Aorta (tissue), 5 donors: ENCODE measurements around the gene RBBP6. TPM values are rescaled to one million over a fixed set of nuclear protein-coding genes. Genes with fewer than 3 reads are reported as not detected.

Source experiments
- ATAC-seq: fragments of 200-7000 bp; cut with Tn5 transposase; one replicate; pipeline ENCODE4 v1.9.1; 2022; ENCODE audit warnings: moderate library complexity; ENCODE audit not compliant: low FRiP score
- DNase-seq, 2 donors: peaks; one replicate each; pipeline ENCODE4 v3.0.0-alpha.2; 2020
- H3K27ac ChIP-seq, 2 donors: one replicate each; pipeline ENCODE4 v1.5.1; 2013; ENCODE audit warnings: low read length in 2 of 2, mild to moderate bottlenecking in 2 of 2, moderate library complexity in 2 of 2, control low read depth in 1 of 2, inconsistent platforms in 1 of 2, low read depth in 1 of 2
- H3K27me3 ChIP-seq, 2 donors: one replicate each; pipeline ENCODE4 v1.6.1; 2013; ENCODE audit warnings: control low read depth in 1 of 2, low read length in 1 of 2, mild to moderate bottlenecking in 1 of 2, moderate library complexity in 1 of 2; ENCODE audit not compliant: insufficient read depth in 2 of 2, control insufficient read depth in 1 of 2
- H3K36me3 ChIP-seq, 2 donors: one replicate each; pipeline ENCODE4 v1.6.1; 2013; ENCODE audit warnings: control low read depth in 1 of 2, low read length in 1 of 2, mild to moderate bottlenecking in 1 of 2; ENCODE audit not compliant: insufficient read depth in 2 of 2, control insufficient read depth in 1 of 2
- H3K4me1 ChIP-seq, 2 donors: one replicate each; pipeline ENCODE4 v1.6.1; 2013; ENCODE audit warnings: low read length in 2 of 2, control low read depth in 1 of 2, mild to moderate bottlenecking in 1 of 2, moderate library complexity in 1 of 2; ENCODE audit not compliant: insufficient read depth in 2 of 2, control insufficient read depth in 1 of 2
- H3K4me3 ChIP-seq, 2 donors: one replicate each; pipeline ENCODE4 v1.5.1; 2013; ENCODE audit warnings: low read length in 2 of 2, control low read depth in 1 of 2, mild to moderate bottlenecking in 1 of 2
- H3K9me3 ChIP-seq: one replicate; pipeline ENCODE4 v1.6.1; 2013; ENCODE audit warnings: mild to moderate bottlenecking, low read length; ENCODE audit not compliant: control insufficient read depth
- WGBS, 2 donors: extraction: QIAGEN DNeasy Blood & Tissue Kit; methylation state at CpG; one replicate each; pipeline ENCODE4 v1.1.7; 2013; 5-methylcytosine and 5-hydroxymethylcytosine counted together
- intact Hi-C, 2 donors: fragments of 100-400 bp; cut with DNase I; formaldehyde crosslinking; loops; one replicate each; pipeline versions ENCODE4 v1.14.2 to v1.15.0; 2022
- polyA plus RNA-seq, 2 donors: library from polyadenylated mRNA; stranded (reverse); fragments of 200-250 nt; gene quantifications; one replicate each; pipeline ENCODE4 v1.2.3, GENCODE V29; 2013
- total RNA-seq, 2 donors: library from RNA; stranded (reverse); fragmentation: NEBNext Ultra II Directional; extraction: Animal tissue kit (Norgen Biotek cat#: 25700); gene quantifications; one replicate each; pipeline ENCODE4 v1.2.1, GENCODE V29; 2021
- donor health status: healthy with polysubstance abuse.
- donor health status: Bipolar disorder and iron deficiency.
- donor health status: DM: no; HTN: no; CAD: no.
- donor health status: DM: no; HTN: no; CAD: no.
- donor health status: DM: yes; HTN: yes; CAD: no.

RBBP6 gene
- total and polyA plus RNA-seq, 4 donors = 11.9 to 65.8 (median 54.0) TPM

DNA sequence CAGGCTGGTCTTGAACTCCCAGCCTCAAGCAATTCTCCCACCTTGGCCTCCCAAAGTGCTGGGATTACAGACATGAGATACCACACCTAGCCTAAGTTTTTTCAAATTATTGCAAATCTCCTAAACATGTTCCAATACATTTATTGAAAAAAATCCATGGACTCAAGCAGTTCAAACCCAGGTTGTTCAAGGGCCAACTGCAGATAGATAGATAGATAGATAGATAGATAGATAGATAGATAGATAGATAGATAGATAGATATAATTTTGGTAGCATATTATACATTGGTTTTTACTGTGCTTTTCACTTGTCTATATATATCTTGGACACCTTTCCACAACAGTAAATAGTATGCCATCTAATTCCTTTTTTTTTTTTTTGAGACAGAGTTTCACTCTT, 20.9 kb upstream of the RBBP6 start:
- DNase-seq = peak in 1 of 2 donors; percentile 1
- ATAC-seq = no peak
- no peaks in the 10 kb centered on the region for H3K4me1 ChIP-seq
- H3K36me3 ChIP-seq = no peaks in the 10 kb centered on the region
- no peaks in the 10 kb centered on the region for H3K9me3 ChIP-seq
- no peak overlapping the region for H3K4me3 ChIP-seq
- H3K27ac ChIP-seq = no peak overlapping the region
- intact Hi-C loops = no loop called here
- no peaks in the 10 kb centered on the region for H3K27me3 ChIP-seq

DNA sequence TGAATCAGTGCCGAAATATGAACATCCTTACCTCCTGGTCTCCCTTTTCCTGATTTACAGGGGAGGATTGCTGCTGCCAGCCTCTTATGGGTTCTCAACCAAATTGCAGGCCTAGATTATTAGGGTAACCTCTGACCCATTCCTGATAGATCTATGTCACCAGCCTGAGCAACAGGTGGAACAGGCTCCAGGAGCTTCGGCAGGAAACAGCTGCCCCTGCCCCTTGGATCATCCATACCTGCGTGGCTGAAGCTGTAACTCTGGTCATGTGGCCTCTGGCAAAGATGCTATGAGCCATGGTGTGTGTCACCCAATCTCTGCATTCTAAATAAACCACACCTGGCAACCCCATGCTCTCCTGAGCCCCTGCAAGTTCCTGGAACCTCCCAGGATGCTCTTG, 18.4 kb upstream of the RBBP6 start:
- Histone ChIP-seq H3K9me3 (no peaks in the 10 kb centered on the region), H3K27me3 (no peaks in the 10 kb centered on the region), H3K27ac (no peak overlapping the region), H3K36me3 (no peaks in the 10 kb centered on the region), H3K4me3 (no peak overlapping the region), H3K4me1 (no peaks in the 10 kb centered on the region)
- 94 to 96% methylated on average over 3 of the region's 3 CpGs for WGBS, 2 donors
- DNase-seq (no peak), ATAC-seq (no peak)
- intact Hi-C loops = no loop called here

- no peaks in the 10 kb centered on the region for H3K9me3 ChIP-seq
- no peaks in the 10 kb centered on the region for H3K27me3 ChIP-seq
- H3K4me3 ChIP-seq = no peak overlapping the region
- 85 to 91% methylated on average over 13 of the region's 13 CpGs for WGBS, 2 donors
- intact Hi-C loops = no loop called here
- no peaks in the 10 kb centered on the region for H3K4me1 ChIP-seq
- DNase-seq (no peak), ATAC-seq (no peak)
- no peaks in the 10 kb centered on the region for H3K36me3 ChIP-seq
- H3K27ac ChIP-seq = no peak overlapping the region
Measured at GRCh38 chr16:24522751-24523150, 16.6 kb upstream of the RBBP6 start.

DNA sequence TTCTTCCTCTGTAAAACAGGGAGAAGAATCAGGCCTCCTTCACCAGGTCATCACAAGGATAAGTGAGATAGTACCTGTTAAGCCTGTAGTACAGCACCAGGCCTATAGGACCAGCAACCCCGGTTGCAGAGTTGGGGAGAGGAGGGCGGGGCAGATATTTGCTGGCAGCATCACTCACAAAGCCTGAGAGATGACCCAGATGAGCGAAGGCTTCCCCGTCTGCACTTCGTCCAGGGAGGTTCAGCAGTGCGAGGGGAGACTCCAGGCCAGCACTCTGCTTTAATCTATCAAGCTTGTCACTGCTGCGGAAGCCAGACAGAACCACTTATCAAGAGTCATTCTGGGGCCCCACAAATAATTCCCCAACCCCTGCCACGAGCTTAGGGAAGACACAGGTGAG, 15.8 kb upstream of the RBBP6 start:
- 62 to 66% methylated on average over 8 of the region's 8 CpGs for WGBS, 2 donors
- Histone ChIP-seq H3K9me3 (no peaks in the 10 kb centered on the region), H3K27ac (no peak overlapping the region), H3K27me3 (no peaks in the 10 kb centered on the region), H3K4me3 (no peak overlapping the region), H3K36me3 (no peaks in the 10 kb centered on the region), H3K4me1 (no peaks in the 10 kb centered on the region)
- DNase-seq (no peak), ATAC-seq (no peak)
- intact Hi-C loops = no loop called here

- Histone ChIP-seq H3K9me3 (no peaks in the 10 kb centered on the region), H3K27ac (no peak overlapping the region), H3K36me3 (no peaks in the 10 kb centered on the region), H3K27me3 (no peaks in the 10 kb centered on the region), H3K4me1 (no peaks in the 10 kb centered on the region), H3K4me3 (no peak overlapping the region)
- ATAC-seq (no peak), DNase-seq (no peak)
- WGBS, 2 donors = 59 to 70% methylated on average over 4 of the region's 4 CpGs
- intact Hi-C loops = no loop called here
Measured at GRCh38 chr16:24524855-24525677, 14.3 kb upstream of the RBBP6 start.

- no peak for DNase-seq
- intact Hi-C loops = no loop called here
- H3K4me1 ChIP-seq = no peaks in the 10 kb centered on the region
- 36 to 37% methylated on average over 7 of the region's 7 CpGs for WGBS, 2 donors
- H3K4me3 ChIP-seq = no peak overlapping the region
- H3K27ac ChIP-seq = no peak overlapping the region
- no peaks in the 10 kb centered on the region for H3K36me3 ChIP-seq
- no peaks in the 10 kb centered on the region for H3K27me3 ChIP-seq
- no peaks in the 10 kb centered on the region for H3K9me3 ChIP-seq
- peak; percentile 26 for ATAC-seq
Measured at GRCh38 chr16:24525970-24526559, 13.3 kb upstream of the RBBP6 start.

DNA sequence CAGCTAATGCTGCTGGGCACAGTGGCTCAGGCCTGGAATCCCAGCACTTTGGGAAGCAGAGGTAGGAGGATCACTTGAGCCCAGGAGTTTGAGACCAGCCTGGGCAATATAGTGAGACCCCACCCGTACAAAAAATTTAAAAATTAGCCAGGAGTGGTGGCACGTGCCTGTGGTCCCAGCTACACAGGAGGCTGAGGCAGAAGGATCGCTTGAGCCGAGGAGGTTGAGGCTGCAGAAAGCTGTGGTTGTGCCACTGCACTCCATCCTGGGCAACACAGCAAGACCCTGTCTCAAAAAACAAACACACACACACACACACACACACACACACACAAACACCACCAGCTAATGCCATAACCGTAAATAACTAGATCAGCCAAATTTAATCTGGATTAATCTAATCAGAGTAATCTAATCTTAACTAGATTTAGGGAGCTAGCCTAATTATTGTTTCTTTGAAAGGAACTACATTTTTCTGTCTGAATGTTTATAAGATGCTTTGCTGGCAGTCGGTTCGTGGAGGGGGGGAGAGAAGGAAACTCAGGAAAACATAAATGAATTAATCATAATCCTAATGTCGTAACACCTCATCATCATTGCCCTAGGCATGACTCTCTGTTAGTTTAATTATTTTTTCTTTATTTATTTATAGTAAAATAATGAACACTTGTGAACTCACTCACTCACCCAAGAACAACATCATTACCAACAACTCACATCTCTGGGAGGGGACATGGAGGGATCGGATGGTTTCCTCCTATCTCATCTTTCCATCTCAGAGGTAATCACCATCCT, 12.5 kb upstream of the RBBP6 start:
- ATAC-seq (no peak), DNase-seq (no peak)
- Histone ChIP-seq H3K36me3 (no peaks in the 10 kb centered on the region), H3K4me1 (no peaks in the 10 kb centered on the region), H3K27me3 (no peaks in the 10 kb centered on the region), H3K9me3 (no peaks in the 10 kb centered on the region), H3K27ac (no peak overlapping the region), H3K4me3 (no peak overlapping the region)
- 85% methylated on average over 9 of the region's 9 CpGs for WGBS, 2 donors
- intact Hi-C loops = no loop called here

GRCh38 chr16:24531166-24531565, 8.2 kb upstream of the RBBP6 start:
- WGBS, 2 donors = 73 to 79% methylated on average over 1 of the region's 1 CpG
- intact Hi-C loops = no loop called here
- no peaks in the 10 kb centered on the region for H3K4me1 ChIP-seq

More at GRCh38 chr16:24531166-24531565, 8.2 kb upstream of the RBBP6 start:
- Histone ChIP-seq H3K27ac (no peak overlapping the region), H3K4me3 (no peak overlapping the region), H3K27me3 (no peaks in the 10 kb centered on the region), H3K9me3 (no peaks in the 10 kb centered on the region), H3K36me3 (no peaks in the 10 kb centered on the region)
- ATAC-seq (no peak), DNase-seq (no peak)
